Brain microvascular endothelial cell (primary cell): ENCODE measurements around the gene PDLIM7.

Experiments used
- DNase-seq: peaks from one replicate; pipeline ENCODE4 v3.0.0-alpha.2; 2020
- H3K27ac ChIP-seq: fragments of 250-450 bp; sonication (Bioruptor Pico); 2 replicates; pipeline ENCODE4 v1.5.1; 2020; ENCODE audit warnings: mild to moderate bottlenecking, moderate library complexity
- H3K27me3 ChIP-seq: fragments of 250-450 bp; sonication (Bioruptor Pico); replicated peaks from 2 replicates; pipeline ENCODE4 v1.5.1; 2020; ENCODE audit warnings: mild to moderate bottlenecking
- H3K36me3 ChIP-seq: fragments of 250-450 bp; sonication (Bioruptor Pico); replicated peaks from 2 replicates; pipeline ENCODE4 v1.5.1; 2020; ENCODE audit warnings: mild to moderate bottlenecking
- H3K4me3 ChIP-seq: 2 replicates; pipeline ENCODE4 v1.5.1; 2011; ENCODE audit warnings: low read depth, mild to moderate bottlenecking, control low read depth, low read length, moderate library complexity
- in situ Hi-C: cut with HindIII; loops from 2 replicates; pipeline ENCODE4 v1.10.0; 2017; ENCODE audit warnings: low sequenced_read_pairs, low pct_ligation_motif_present
- TF ChIP-seq, protein P1 (sequence below): IDR thresholded peaks from 2 replicates; pipeline ENCODE4 v1.5.1; 2011; ENCODE audit warnings: low read depth, mild to moderate bottlenecking, moderate library complexity, low read length, control low read depth, inconsistent platforms; ENCODE audit errors: missing control alignments

The PDLIM7 gene

DNA sequence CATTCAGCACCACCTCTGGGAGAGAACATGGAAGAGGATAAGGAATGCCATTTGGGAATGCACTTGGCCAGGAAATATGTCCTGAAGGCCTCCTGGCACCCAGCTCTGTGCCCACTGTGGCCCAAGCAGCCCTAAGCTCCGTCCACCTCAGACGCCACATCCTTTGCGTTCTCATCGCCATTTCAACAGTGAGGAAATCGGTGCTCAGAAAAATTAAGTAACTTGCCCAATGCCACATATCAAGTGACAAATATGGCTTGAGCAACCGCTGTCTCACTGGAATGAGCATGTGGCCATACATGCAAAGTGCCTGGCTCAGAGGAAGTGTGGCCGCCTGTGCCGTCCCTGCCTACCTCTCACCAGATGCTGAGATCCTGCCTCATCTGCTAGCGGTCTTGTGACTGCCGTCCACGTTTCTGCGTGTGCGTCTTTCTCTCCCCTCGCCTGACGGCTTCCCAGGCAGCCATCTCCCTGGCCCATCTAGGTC is 13.2 kb upstream of the PDLIM7 start:
- H3K27ac ChIP-seq: no peak overlapping the region

DNA sequence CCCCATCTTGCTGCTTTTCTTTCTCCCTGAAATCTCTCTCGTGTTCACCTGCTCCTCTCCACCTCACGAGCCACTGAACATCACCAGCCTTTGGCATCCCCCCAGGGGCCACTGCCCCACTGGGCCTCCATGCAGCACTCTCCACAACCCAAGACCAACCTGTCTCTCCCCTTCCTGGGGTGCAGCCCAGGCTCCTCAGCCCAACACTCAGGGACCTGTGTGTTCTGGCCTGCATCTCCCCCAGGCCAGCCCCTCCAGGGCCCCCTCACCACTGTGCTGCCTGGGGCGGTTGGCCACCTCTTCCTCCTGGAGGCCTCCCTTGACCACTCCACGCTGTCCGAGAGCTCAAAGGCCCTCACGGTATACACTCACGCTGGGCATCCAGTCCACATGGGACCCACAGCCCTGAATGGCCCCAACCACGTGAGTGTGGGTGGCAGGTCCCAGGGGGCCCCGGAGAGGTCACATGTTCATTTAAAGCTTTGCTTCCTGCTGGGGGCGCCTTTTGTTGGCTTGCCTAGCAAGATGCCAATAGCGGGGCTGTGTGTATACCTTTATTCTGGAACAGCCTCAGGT is 12.7 kb upstream of the PDLIM7 start:
- in situ Hi-C loops: no loop called here
- H3K4me3 ChIP-seq: no peak overlapping the region
- TF ChIP-seq, protein P1, sequence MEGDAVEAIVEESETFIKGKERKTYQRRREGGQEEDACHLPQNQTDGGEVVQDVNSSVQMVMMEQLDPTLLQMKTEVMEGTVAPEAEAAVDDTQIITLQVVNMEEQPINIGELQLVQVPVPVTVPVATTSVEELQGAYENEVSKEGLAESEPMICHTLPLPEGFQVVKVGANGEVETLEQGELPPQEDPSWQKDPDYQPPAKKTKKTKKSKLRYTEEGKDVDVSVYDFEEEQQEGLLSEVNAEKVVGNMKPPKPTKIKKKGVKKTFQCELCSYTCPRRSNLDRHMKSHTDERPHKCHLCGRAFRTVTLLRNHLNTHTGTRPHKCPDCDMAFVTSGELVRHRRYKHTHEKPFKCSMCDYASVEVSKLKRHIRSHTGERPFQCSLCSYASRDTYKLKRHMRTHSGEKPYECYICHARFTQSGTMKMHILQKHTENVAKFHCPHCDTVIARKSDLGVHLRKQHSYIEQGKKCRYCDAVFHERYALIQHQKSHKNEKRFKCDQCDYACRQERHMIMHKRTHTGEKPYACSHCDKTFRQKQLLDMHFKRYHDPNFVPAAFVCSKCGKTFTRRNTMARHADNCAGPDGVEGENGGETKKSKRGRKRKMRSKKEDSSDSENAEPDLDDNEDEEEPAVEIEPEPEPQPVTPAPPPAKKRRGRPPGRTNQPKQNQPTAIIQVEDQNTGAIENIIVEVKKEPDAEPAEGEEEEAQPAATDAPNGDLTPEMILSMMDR: no peak
- no peaks in the 10 kb centered on the region for H3K27me3 ChIP-seq
- no peak overlapping the region for H3K27ac ChIP-seq
- no peak for DNase-seq
- peaks cover 44% of the 10 kb centered on the region for H3K36me3 ChIP-seq

More for the DNA sequence above, 13.2 kb upstream of the PDLIM7 start:
- TF ChIP-seq, protein P1: no peak
- Histone ChIP-seq H3K36me3 (peaks cover 50% of the 10 kb centered on the region), H3K27me3 (no peaks in the 10 kb centered on the region), H3K4me3 (no peak overlapping the region)
- in situ Hi-C loops: no loop called here
- DNase-seq: no peak

DNA sequence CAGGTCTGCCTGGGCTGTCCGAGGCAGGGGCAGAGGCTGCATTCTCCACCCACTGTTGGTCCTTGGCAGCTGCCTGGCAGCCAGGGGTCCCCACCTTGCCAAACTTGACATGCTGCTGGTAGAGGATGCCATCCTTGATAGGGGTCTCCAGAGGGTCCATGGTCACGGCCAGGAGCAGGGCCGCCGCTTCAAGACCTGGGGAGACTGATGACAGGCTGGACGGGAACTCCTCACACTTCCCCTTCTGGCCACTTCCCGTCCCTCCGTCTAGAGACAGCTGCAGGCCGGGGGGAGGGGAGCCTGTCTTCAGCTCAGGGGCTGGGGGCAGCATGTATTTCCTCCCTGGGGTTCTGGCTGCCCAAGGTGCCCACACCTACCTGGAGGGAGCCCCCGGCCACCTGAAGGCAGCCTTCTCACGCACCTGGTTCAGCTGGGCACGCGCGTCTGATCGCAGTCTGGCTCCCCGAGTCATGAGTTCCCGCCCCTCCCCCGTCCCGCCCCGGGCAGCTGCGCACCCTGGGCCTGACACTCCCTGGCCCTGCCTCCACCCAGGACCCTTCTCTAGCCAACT is 12.1 kb upstream of the PDLIM7 start, which contains the start of gene DOK3:
Gene DOK3 (minus strand): TSS at position 446 of the 571 bp plus-strand sequence. CDS start 286 bp downstream, at position 160.
- no peak within 1 kb of the TSS for H3K4me3 ChIP-seq
- in situ Hi-C loops: no loop called here
- H3K36me3 ChIP-seq: peaks cover 38% of the 10 kb centered on the region
- no peak within 1 kb of the TSS for H3K27ac ChIP-seq
- H3K27me3 ChIP-seq: no peaks in the 10 kb centered on the region
- TF ChIP-seq, protein P1: no peak
- DNase-seq: no peak

DNA sequence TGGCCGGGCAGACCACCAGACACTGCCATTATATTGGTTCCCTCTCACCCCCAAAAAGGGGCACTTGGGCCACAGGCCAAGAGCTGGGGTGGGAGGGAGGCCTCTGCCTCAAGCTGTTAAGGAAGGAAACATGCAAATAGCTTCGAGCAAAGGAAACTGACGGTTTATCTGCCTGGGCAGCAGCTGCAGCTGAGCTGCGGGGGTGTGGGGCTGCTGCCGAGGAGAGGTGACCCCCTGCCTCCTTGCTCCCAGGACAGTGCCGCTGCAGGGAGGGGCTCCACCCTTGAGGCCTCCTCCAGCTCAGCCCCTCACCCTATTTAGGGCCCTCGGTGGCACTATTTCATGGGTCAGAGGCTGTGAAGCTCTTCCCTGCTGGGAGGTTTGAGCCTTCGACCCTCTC is 11.4 kb upstream of the PDLIM7 start:
- Histone ChIP-seq H3K4me3 (no peak overlapping the region), H3K27ac (no peak overlapping the region), H3K36me3 (peaks cover 32% of the 10 kb centered on the region), H3K27me3 (no peaks in the 10 kb centered on the region)
- no peak for DNase-seq
- TF ChIP-seq, protein P1: no peak
- in situ Hi-C loops: no loop called here

DNA sequence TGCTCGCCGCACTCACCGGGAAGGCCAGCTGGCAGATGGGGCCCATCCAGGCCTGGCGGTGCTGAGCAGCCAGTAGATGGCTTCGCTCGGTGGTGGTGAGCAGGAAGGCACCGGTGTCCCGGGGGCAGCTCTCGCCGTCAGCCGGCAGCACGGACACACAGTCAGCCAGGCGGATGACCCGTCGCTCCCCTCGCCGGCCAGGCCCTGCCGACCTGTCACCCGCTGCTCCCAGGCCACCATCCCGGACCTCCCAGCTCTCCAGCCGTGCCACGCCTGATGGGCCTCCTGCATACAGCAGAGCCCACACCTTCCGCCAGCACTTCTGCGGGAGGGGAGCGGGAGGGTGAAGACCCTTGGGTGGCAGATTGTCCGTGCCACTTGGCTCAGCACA is 10.8 kb upstream of the PDLIM7 start:
- Histone ChIP-seq H3K27me3 (no peaks in the 10 kb centered on the region), H3K36me3 (peaks cover 27% of the 10 kb centered on the region), H3K27ac (no peak overlapping the region), H3K4me3 (no peak overlapping the region)
- DNase-seq: no peak
- in situ Hi-C loops: no loop called here
- TF ChIP-seq, protein P1: no peak
